HG03354 (cell line): Measurements from ENCODE around the gene TESK2.
"Not testable (repeated sequence)": the region's sequence is repeated elsewhere in the genome, so short reads cannot be mapped to it uniquely, and the experiment has no call there.

Experiments
- ATAC-seq: cut with Tn5 transposase; IDR thresholded peaks from one replicate; pipeline ENCODE4 v1.9.1; 2021; ENCODE audit warnings: mild to moderate bottlenecking; ENCODE audit not compliant: unreplicated experiment, poor library complexity, severe bottlenecking

Gene TESK2

DNA sequence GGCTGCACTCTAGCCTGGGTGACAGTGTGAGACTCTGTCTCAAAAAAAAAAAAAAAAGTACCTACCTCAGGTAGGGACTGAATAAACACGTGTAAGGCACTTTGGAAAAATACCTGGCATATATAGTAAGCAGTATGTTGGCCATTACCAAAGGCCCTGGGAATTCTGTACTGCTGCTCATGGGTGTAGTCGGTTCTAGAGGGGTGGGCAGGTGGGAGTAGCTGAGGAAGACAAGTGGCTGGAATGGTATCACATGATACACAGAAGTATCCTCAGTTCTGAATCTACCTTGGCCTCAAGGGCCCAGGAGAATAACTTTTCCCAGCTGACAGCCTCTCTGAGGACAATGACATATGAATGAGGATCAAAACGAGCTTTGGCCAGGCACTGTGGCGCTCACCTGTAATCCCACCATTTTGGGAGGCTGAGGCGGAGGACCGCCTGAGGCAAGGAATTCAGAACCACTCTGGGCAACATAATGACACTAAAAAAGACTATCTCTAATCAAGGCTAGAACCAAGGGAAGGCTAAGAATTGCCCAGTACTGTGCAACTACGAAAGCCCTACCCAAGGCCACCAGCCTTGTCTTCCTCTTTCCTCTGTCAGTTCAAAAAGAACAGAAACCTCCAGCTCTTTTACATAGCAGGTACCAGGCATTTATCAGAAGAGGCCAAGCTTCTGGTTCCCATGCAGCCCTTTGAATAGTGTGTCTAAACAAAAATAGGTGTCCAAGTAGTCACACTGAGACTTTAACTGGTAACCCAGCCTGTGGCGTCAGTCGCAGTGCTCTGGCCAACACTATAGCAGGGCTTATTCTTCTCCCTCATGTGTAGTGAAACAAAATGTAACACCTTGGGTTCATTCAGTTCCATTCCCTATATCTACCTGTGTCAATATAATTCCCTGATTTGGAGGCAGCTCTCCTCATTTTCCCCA, 19.3 kb upstream of the TESK2 start:
- no peak for ATAC-seq

DNA sequence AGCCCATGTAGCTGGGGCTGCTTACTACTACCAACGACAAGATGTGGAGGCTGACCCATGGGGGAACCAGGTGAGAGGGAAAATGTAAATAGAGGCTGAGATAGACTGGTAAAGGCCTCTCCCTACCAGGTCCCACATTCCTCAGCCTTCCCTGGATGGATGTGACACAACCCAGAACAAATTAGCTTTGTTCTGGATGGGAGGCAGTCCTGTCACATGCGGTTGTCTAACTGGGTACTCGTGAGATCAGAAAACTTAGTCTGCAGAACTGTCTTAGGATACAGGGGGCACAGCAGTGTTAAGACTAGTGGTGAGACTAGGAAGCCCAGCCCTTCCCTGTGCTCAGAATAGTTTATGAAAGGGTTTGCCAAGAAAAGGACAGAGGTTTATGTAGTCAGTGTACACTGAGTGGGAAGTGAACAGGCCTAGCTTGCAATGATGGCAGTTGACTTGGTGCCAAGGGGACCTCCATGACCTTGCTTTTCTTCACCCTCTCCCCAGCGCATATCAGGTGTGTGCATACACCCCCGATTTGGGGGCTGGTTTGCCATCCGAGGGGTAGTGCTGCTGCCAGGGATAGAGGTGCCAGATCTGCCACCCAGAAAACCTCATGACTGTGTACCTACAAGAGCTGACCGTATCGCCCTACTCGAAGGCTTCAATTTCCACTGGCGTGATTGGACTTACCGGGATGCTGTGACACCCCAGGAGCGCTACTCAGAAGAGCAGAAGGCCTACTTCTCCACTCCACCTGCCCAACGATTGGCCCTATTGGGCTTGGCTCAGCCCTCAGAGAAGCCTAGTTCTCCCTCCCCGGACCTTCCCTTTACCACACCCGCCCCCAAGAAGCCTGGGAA, 17.6 kb upstream of the TESK2 start:
- no peak for ATAC-seq

DNA sequence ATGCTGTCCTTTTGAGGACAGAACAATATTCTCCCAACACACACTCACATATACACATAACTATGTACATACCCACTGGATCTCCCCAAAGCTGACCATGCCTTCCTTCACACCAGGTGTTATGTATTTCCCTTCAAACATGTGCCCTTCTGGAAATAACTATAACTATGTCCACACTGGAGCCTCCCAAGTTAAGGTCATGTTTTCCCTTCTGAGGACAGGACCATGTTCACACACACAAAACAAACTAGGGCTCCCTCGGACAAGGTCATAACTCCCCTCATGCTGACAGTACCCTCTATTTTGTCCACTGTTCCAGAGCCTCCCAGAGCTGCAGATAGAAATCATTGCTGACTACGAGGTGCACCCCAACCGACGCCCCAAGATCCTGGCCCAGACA, 16.9 kb upstream of the TESK2 start:
- no peak for ATAC-seq

DNA sequence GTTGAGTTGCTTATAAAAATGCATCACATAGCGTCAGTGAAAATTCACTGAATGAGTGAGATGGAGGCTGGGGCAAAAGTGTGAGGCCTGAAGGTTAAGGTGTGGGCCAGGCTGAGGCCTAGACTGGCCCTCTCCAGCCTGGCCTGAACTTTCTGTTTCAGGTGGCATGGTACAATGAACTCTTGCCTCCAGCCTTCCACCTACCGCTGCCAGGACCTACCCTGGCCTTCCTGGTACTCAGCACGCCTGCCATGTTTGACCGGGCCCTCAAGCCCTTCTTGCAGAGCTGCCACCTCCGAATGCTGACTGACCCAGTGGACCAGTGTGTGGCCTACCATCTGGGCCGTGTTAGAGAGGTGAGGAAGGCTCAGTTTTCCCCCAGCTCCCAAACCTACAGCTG, 16.2 kb upstream of the TESK2 start:
- no peak for ATAC-seq

DNA sequence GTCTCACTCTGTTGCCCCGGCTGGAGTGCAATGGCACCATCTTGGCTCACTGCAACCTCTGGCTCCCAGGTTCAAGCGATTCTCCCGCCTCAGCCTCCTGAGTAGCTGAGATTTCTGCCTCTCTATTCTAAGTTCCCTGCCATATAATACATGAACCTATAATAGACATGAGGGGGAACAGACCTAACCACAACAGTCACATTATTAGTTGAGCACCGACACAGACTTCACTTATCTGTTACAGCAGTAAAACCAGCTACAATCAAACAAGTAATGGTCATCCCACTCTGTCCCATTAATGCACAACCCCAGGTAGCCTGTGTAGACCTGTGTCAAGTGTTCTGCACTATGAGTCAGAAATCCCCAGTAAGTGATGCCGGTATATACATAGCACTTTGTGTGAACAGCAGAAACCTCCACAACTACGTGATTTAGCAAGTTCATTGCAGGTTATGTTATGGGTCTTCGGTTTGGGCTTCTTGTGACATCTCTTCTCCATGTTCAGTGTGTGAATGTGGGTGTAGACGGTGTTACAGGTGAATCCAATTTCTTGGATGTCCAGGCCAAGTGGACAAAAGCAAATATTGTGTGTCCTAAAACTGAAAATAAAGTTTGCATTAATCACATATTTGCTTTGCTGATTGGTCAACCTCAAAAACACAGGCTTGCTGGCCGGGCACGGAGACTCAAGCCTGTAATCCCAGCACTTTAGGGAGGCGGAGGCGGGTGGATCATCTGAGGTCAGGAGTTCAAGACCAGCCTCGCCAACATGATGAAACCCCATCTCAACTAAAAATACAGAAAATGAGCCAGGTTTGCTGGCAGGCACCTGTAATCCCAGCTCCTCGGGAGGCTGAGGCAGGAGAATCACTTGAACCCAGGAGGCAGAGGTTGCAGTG, 12.7 kb upstream of the TESK2 start:
- no peak for ATAC-seq

DNA sequence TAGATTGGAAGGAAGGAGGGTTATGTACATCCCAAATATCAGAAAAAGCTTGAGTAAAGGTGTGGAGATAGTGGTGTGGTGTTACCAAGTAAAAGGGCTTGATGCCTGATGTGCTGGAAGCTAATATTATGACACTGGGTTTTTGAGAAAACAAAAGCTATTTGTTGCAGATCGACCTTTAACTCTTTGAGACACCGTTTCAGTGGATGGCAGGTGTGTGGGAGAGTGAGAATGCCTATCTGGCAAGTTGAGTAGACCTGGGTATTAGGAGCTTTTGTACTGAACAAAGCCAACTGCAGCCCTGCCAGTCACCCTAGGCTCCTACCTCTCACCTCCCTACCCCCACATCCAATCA, 10.5 kb upstream of the TESK2 start:
- ATAC-seq, result no peak

DNA sequence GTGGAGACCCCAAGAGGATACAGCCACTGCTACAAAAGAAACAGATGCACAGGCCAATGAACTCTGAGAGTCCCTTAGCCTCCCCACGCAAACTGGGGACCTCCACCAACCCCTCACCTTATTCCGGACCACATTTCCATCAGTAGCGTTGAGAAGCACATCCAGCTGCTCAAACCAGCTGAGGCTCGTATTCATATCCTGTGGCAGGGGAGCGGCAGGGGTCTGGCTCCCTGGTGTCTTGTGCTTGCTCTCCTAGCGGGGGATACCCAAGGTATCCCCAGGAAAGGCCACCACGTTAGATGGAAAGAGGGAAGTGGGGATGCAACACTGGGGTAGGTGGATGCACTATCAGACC, 8.4 kb upstream of the TESK2 start:
- ATAC-seq, result peak; percentile 7

DNA sequence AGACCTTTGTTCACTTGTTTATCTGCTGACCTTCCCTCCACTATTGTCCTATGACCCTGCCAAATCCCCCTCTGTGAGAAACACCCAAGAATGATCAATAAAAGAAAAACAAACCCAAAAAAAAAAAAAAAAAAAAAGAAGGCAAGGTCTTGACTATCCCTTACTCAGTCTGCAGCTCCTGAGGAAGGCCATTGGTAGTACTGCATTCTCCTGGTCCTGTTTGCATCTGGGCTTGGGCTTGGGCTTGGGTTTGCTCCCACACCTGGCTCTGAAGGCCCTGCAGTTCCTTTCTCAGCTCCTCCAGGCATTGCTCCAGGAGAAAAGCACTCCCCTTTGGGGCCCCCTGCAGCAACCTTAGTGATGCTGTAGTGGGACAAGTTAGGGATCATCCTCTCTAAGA, 7.3 kb upstream of the TESK2 start:
- ATAC-seq, result no peak

DNA sequence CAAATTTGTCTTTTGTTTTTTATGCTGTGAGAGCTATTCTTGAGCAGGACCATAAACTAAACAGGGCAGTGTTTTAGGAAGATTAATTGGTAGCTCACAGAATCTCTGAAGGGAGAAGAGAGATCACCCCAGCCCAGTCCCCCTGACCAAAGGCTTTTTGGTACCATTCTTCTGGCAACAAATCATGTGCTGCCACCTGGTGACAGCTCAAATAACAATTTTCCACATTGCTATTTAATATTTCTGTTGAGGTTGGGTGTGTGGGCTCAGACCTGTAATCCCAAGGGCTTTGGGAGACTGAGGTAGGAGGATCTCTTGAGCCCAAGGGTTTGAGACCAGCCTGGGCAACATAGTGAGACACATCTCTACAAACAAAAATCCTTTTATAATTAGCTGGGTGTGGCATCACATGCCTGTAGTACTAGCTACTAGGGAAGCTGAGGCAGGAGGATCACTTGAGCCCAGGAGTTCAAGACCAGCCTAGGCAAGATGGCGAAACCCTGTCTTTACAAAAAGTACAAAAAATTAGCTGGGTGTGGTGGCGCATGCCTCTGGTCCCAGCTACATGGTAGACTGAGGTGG, 2.2 kb upstream of the TESK2 start:
- ATAC-seq, result no peak

DNA sequence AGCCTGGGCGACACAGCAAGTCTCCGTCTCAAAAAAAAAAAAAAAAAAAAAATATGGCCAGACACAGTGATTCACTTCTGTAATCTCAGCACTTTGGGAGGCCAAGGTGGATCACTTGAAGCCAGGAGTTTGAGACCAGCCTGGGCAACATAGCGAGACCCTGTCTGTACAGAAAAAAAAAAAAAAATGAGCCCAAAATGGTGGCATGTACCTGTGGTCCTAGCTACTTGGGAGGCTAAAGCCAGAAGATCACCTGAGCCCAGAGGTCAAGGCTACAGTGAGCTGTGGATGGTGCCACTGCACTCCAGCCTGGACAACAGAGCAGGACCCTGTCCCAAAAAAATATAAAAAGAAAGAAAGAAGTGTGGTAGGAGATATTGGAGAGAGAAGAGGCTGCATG, 1.7 kb upstream of the TESK2 start:
- ATAC-seq, result no peak

DNA sequence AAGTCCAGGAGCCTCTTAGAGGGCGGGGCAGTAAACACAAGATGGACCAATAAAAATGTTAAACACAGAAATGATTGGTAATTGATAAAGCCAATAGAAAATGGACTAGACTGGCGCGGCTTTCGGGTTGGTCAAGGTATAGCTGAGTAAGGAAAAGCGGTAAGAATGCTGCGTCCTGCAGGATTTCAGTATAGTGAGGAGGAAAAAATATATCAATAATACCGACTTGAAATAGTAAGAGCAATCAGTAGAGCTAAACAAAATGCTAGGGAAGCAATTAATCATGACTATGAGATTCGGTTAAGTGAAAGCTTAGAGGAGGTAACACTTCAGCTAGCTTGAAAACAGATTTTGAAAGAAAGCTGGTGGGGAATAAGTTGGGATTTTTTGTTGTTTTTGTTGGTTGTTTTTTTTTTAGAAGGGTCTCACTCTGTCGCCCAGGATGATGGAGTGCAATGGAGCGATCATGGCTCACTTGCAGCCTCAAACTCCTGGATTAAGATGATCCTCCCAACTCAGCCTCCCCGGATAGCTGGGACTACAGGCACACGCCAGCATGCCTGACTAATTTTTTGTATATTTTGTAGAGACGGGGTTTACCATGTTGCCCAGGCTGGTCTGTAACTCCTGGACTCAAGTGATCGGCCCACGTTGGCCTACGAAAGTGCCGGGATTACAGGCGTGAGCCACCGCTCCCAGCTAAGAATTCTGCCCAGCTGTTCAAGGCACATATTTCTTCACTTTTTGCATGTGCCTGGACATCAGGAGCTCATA, 711 bp upstream of the TESK2 start:
- no peak for ATAC-seq

DNA sequence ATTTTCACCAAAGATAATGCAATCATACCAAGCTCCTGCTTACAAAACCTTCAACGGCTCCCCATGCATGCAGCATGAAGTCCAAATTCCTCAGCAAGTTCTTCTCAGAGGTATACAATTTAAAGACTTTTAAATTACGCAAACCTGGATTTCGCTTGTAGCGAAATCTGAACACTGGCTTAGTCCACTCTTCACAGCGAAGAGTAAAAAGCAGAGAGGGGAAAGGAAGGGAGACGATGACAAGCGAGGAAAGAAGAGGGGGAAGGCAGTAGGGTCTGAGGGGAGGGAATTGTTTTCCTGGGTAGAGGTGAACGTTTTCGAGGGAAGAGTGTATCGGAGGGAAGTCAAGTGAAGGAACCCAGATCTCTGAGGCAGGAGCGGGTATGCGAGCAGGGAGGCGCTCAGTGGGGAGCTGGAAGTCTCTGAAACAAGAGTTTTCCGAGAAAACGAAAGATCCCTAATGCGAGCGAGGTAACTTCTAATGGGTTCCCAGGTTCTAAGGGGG, 790 bp downstream of the TESK2 start:
- no peak for ATAC-seq

DNA sequence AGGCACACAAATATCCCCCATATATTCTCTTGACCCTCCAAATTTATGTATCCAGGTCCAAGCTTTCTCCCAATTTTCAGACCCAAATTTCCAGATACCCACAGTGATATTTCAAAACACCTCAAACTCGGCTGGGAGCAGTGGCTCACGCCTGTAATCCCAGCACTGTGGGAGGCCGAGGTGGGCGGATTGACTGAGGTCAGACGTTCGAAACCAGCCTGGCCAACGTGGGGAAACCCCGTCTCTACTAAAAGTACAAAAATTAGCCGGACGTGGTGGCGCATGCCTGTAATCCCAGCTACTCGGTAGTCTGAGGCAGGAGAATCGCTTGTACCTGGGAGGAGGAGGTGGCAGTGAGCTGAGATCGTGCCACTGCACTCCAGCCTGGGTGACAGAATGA, 1.6 kb downstream of the TESK2 start:
- not testable (repeated sequence) for ATAC-seq

DNA sequence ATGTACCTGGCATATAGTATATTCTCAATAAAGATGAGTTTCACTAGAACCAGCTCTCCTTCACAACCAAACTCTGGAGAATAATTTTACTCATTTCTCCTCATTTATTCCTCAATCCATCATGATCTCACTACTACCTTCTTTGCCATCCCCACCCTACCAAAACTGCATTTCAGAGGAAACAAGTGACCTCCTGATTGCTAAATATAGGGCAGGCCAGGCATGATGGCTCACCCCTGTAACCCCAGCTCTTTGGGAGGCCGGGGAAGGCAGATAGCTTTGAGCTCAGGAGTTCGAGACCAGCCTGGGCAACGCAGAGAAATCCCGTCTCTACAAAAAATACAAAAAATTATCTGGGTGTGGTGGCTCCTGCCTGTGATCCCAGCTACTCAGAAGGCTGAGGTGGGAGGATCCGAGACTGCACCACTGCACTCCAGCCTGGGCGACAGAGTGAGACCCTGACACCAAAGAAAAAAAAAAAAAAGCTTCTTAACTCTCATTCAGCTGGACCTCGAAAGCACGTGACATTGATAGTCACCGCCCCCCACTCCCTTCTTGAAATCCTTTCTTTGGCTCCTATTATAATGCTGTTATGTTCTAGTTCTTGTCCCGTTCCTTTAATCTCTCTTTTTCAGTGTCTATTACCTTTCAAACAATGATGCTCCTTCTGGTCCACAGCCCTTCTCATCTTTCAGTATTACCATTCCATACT, 2.1 kb downstream of the TESK2 start:
- no peak for ATAC-seq

DNA sequence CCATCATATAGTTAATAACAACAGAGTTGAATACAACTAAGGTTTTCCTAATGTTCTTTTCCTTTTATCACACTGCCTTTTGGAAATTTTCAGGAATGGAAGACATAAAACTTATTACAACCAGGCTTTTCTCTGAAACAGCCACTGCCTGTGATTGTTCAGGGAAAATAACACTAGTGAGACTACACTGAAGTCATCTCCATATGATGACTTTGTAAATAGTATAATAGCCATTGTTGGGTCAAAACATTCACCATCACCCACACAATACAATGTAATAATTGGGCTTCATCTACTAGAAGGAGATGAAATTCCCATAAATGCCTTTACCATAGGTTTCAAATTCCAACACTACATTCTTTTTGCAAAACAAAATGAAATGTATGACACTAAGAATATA, 5.0 kb downstream of the TESK2 start:
- ATAC-seq, result no peak

DNA sequence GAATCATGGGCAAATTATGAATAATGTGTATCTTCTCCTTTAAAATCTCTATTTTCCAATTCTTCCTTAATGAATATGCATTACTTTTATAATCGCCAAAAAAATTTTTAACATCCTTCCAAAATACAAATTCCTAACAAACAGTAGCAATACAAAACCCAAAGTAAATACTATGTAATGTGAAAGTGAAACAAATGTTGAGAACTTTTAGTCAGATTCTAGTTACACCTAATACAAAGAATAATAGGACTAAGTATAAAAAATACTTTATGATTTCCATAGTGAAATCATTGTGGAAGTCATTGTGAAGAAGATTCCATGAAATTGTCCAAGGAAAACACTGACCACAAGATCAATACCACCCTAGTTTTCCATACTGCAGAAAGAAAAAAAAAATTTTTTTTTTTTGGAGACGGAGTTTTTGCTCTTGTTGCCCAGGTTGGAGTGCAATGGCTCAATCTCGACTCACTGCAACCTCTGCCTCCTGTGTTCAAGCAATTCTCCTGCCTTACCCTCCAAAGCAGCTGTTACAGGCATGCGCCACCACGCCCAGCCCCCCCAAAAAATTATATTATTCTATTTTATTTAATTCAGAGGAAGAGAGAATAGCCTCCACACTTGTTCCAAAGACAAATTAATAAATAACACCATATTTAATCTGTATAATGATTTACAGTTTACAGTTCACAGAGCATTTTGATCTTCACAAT, 11.8 kb downstream of the TESK2 start:
- ATAC-seq, result no peak

DNA sequence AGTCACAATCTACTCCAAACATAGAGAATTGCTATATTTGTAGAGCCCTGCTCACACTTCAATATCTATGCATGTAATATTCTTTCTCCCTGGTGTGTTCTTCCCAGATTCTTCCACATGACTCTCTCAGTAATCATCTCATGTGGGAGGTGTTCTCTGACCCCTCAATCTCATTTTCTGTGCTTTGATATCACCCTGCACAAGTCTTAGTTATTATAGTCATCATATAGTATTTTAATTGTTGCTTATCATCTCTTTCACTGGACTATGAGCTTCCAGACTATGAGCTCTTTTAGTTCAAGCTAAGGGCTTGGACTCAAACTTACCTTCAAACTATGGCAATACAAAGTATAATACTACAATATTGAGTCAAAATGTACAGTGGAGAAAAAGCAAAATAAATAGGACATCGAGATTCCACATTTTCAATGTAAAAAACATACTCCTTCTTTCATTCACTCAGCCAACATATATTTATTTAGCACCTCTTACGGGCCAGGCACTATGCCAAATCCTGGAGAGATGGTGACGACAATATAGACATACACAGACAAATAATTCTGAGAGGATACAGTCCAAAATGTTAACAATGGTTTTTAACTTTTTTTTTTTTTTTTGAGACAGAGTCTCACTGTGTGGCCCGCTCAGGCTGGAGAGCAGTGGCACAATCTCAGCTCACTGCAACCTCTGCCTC, 12.7 kb downstream of the TESK2 start:
- no peak for ATAC-seq
